Esophagus muscularis mucosa (tissue), 4 donors: ENCODE data around the gene KMT2A. TPM values are rescaled to one million over a fixed set of nuclear protein-coding genes. Genes with fewer than 3 reads are reported as not detected.

Source experiments
- DNase-seq: peaks from one replicate; pipeline ENCODE4 v3.0.0-alpha.2; 2017; ENCODE audit errors: extremely low spot score
- H3K27ac ChIP-seq, 4 donors: fragments of 200-600 bp; sonication (generic); replicated peaks in 1 of 4; 1 replicate in 3 of 4; 2 replicates in 1 of 4; pipeline ENCODE4 v1.5.1; 2016 to 2019; ENCODE audit warnings: mild to moderate bottlenecking in 1 of 4
- H3K27me3 ChIP-seq, 4 donors: fragments of 200-600 bp; sonication (generic); one replicate each; pipeline versions ENCODE4 v1.5.1 to v1.6.0; 2016 to 2019
- H3K36me3 ChIP-seq, 4 donors: fragments of 200-600 bp; sonication (generic); one replicate each; pipeline ENCODE4 v1.5.1; 2016 to 2019
- H3K4me1 ChIP-seq, 4 donors: fragments of 200-600 bp; sonication (generic); one replicate each; pipeline ENCODE4 v1.5.1; 2016 to 2019
- H3K4me3 ChIP-seq, 4 donors: fragments of 200-600 bp; sonication (generic); 1 replicate in 2 of 4; 2 replicates in 2 of 4; pipeline ENCODE4 v1.5.1; 2016 to 2019; ENCODE audit warnings: mild to moderate bottlenecking in 4 of 4, moderate library complexity in 1 of 4
- H3K9me3 ChIP-seq, 4 donors: fragments of 200-600 bp; sonication (generic); 1 replicate in 3 of 4; 2 replicates in 1 of 4; pipeline ENCODE4 v1.5.1; 2016 to 2019
- EP300 ChIP-seq: sonication (generic); formaldehyde crosslinking; IDR thresholded peaks from one replicate; pipeline ENCODE4 v1.6.1; 2017; ENCODE audit warnings: antibody characterized with exemption
- POLR2A ChIP-seq: fragments of 450-650 bp; IDR thresholded peaks from one replicate; pipeline ENCODE4 v1.6.1; 2017; ENCODE audit warnings: antibody characterized with exemption, moderate library complexity, mild to moderate bottlenecking, low read depth
- POLR2AphosphoS5 ChIP-seq, 2 donors: sonication (generic); formaldehyde crosslinking; IDR thresholded peaks; one replicate each; pipeline ENCODE4 v1.6.1; 2017; ENCODE audit warnings: antibody characterized with exemption in 2 of 2
- WGBS: methylation state at CpG from one replicate; pipeline ENCODE4 v1.1.5; 2018; 5-methylcytosine and 5-hydroxymethylcytosine counted together
- intact Hi-C: fragments of 100-400 bp; cut with DNase I; formaldehyde crosslinking; loops from one replicate; pipeline ENCODE4 v1.15.1; 2023
- total RNA-seq, 4 donors: library from RNA; depleted of rRNA; stranded (reverse); fragments of >200 nt; gene quantifications; one replicate each; pipeline versions ENCODE4 v1.1.0 to v1.2.1, GENCODE V29; 2016
- TF ChIP-seq, protein P1 (sequence below), 3 experiments: fragments of 200-600 bp in 2 of 3; fragments of 450-650 bp in 1 of 3; sonication (generic) in 2 of 3; IDR thresholded peaks; one replicate each; pipeline ENCODE4 v1.5.1; 2017 to 2019; ENCODE audit warnings: antibody characterized with exemption in 3 of 3, mild to moderate bottlenecking in 2 of 3, moderate library complexity in 1 of 3

Gene KMT2A
- total RNA-seq, 4 donors from 2014 or later, result 61.0 to 68.7 (median 62.1) TPM

DNA sequence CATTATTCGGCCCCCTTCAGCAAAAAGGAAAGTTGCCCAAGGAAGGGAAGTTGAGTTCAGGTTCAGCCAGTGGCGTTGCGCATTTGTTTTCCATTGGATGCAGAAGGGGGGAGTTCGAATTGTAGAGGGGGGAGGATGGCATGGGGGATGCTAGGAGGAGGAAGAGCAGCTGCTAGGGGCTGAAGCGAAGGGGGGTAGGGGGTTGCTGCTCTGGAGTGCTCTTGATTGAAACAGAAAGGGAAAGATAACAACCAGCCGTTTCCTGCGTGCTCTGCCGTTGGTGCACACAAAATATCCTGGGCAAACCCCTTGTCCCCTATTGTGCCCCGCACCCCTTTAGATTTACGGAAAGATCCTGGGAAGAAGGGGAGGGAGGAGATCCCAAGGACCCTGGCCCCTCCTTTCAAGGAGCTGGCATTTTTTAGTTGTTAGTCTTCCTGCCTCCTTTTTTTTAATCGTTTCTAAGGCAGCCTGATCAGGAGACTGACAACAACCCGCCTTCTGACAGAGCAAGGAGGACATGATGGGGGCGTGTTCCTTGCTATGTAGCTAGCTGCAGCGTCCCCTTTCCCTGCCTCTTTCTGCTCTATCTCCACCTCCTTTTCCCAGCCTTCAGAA lies 2.1 kb downstream of the KMT2A start:
- peak overlapping the region; percentile 92 to 99 (median 96) for H3K4me3 ChIP-seq
- H3K36me3 ChIP-seq, result no peaks in the 10 kb centered on the region
- H3K9me3 ChIP-seq, result no peaks in the 10 kb centered on the region
- no peaks in the 10 kb centered on the region for H3K27me3 ChIP-seq
- 1% methylated on average over 14 of the region's 14 CpGs for WGBS
- DNase-seq, result no peak
- TF ChIP-seq, protein P1, sequence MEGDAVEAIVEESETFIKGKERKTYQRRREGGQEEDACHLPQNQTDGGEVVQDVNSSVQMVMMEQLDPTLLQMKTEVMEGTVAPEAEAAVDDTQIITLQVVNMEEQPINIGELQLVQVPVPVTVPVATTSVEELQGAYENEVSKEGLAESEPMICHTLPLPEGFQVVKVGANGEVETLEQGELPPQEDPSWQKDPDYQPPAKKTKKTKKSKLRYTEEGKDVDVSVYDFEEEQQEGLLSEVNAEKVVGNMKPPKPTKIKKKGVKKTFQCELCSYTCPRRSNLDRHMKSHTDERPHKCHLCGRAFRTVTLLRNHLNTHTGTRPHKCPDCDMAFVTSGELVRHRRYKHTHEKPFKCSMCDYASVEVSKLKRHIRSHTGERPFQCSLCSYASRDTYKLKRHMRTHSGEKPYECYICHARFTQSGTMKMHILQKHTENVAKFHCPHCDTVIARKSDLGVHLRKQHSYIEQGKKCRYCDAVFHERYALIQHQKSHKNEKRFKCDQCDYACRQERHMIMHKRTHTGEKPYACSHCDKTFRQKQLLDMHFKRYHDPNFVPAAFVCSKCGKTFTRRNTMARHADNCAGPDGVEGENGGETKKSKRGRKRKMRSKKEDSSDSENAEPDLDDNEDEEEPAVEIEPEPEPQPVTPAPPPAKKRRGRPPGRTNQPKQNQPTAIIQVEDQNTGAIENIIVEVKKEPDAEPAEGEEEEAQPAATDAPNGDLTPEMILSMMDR (IDR thresholded peaks at IDR 0.05), result no peak
- no peak for TF ChIP-seq EP300
- TF ChIP-seq POLR2AphosphoS5 (IDR thresholded peaks at IDR 0.05), result peak in 1 of 2 donors; percentile 61
- TF ChIP-seq POLR2A, result no peak
- intact Hi-C loops, result loop anchor here (5.0 kb wide), 1 partner anchor 36 kb away; the partner anchor contains the start of gene ATP5MG
- H3K4me1 ChIP-seq, result peaks cover 58 to 81% (median 77%) of the 10 kb centered on the region in 4 donors
- H3K27ac ChIP-seq, result peak overlapping the region; percentile 93 to 96 (median 94)

DNA sequence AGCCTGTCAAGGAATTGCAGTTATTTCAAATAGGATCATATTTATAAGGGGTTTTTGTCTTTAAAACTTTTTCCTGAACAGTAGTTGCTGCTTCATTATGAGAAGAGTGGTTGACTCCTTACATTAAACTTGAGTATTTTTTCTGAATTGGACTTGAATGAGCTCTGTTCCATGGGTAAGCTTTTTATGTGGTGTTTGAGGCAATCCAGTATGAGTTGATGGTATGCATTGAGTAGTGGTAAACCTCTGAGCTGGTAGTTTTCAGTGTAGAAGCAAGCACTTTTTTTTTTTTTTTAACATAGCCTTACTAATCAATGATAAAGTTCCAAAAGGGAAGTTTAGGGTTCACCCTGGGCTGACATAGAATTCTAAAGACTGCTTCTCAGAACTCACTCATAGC lies 3.4 kb downstream of the KMT2A start:
- intact Hi-C loops, result loop anchor here (5.0 kb wide), 1 partner anchor 37 kb away; the partner anchor contains the start of gene ATP5MG
- TF ChIP-seq POLR2AphosphoS5 (IDR thresholded peaks at IDR 0.05), result no peak
- TF ChIP-seq, protein P1 (IDR thresholded peaks at IDR 0.05), result no peak
- no peak for TF ChIP-seq POLR2A
- TF ChIP-seq EP300, result no peak
- H3K9me3 ChIP-seq, result no peaks in the 10 kb centered on the region
- peaks cover 50 to 80% (median 73%) of the 10 kb centered on the region in 4 donors for H3K4me1 ChIP-seq
- DNase-seq, result no peak
- H3K27ac ChIP-seq, result no peak overlapping the region
- no peaks in the 10 kb centered on the region for H3K27me3 ChIP-seq
- no peak overlapping the region for H3K4me3 ChIP-seq
- no peaks in the 10 kb centered on the region for H3K36me3 ChIP-seq

GRCh38 chr11:118441770-118442275 lies 5.5 kb downstream of the KMT2A start:
- DNase-seq, result no peak
- intact Hi-C loops, result no loop called here
- no peaks in the 10 kb centered on the region for H3K9me3 ChIP-seq
- 51% methylated on average over 3 of the region's 3 CpGs for WGBS
- H3K36me3 ChIP-seq, result no peaks in the 10 kb centered on the region
- no peaks in the 10 kb centered on the region for H3K27me3 ChIP-seq
- H3K4me3 ChIP-seq, result no peak overlapping the region
- peak overlapping the region in 1 of 4 donors; percentile 1 for H3K27ac ChIP-seq
- TF ChIP-seq POLR2A, result no peak
- TF ChIP-seq, protein P1 (IDR thresholded peaks at IDR 0.05), result no peak
- no peak for TF ChIP-seq EP300
- no peak for TF ChIP-seq POLR2AphosphoS5 (IDR thresholded peaks at IDR 0.05)
- peaks cover 47 to 86% (median 72%) of the 10 kb centered on the region in 4 donors for H3K4me1 ChIP-seq

- no peak for TF ChIP-seq EP300
- no peak for TF ChIP-seq POLR2A
- TF ChIP-seq, protein P1 (IDR thresholded peaks at IDR 0.05), result no peak
- TF ChIP-seq POLR2AphosphoS5 (IDR thresholded peaks at IDR 0.05), result no peak
- Histone ChIP-seq H3K27ac (peak overlapping the region in 1 of 4 donors; percentile 1), H3K9me3 (no peaks in the 10 kb centered on the region), H3K27me3 (no peaks in the 10 kb centered on the region), H3K4me3 (no peak overlapping the region), H3K4me1 (peaks cover 47 to 86% (median 70%) of the 10 kb centered on the region in 4 donors), H3K36me3 (no peaks in the 10 kb centered on the region)
- intact Hi-C loops, result no loop called here
- no peak for DNase-seq
- 71% methylated on average over 3 of the region's 3 CpGs for WGBS
Measured at GRCh38 chr11:118442301-118442700, 6.0 kb downstream of the KMT2A start.
